Stimulated activated naive CD8-positive, alpha-beta T cell treated with anti-CD3 and anti-CD28 coated beads, Interleukin-15, Interleukin-2, amounts not matched to agents 100 U/mL and 50 U/mL, for 24 hours (primary cell): ENCODE results near the gene PARK7.

ENCODE experiments used
- ATAC-seq: fragments of 150-1000 bp; cut with Tn5 transposase; one replicate; pipeline ENCODE4 v1.10.0; 2021
- DNase-seq: peaks from one replicate; pipeline ENCODE4 v3.0.0; 2021

PARK7 gene

DNA sequence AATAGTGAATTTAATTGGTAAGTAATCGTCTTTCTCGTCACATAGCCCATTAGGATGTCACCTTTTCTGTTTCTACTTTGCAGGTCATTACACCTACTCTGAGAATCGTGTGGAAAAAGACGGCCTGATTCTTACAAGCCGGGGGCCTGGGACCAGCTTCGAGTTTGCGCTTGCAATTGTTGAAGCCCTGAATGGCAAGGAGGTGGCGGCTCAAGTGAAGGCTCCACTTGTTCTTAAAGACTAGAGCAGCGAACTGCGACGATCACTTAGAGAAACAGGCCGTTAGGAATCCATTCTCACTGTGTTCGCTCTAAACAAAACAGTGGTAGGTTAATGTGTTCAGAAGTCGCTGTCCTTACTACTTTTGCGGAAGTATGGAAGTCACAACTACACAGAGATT is 23.3 kb downstream of the PARK7 start:
- ATAC-seq (no peak), DNase-seq (no peak)

DNA sequence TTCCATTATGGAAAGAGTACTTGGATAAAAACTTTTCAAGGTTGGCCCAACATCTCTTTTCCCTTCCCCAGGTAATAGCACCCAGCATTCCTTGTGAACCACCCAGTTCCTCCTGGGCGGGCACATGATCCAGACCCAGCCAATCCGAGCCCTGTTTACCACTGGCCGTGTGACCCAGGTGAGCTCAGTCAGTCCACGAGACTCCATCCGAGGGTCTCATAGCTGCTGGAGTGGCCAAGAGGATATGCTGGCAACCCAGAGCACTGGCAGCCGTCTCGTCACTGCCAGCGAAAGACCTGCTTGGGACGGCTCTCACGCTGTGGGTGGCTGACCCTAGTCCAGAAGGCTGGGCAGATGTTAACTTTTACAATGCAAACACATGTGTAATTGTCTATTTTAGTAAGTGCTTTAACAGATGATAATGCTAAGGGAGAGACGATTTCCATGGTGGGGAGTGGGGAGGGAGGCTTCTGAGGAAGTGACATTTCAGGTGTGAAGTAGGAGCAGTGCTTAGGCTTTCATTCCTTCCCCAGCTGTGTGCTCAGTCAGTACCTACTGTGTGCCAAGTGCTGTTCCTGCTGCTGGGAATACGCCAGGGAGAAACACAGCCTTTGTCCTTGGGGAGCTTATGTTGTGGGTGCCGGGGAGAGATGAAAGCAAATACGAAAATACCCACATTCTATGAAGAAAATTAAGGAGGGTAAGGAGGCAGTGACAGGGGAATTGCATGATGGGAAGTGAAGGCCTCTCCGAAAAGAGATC is 24.5 kb downstream of the PARK7 start:
- no peak for ATAC-seq
- no peak for DNase-seq

GRCh38 chr1:7987528-7987927 is 26.0 kb downstream of the PARK7 start:
- DNase-seq (no peak), ATAC-seq (no peak)

GRCh38 chr1:7988576-7988975 is 27.1 kb downstream of the PARK7 start:
- DNase-seq: no peak

GRCh38 chr1:7989762-7990428 is 28.4 kb downstream of the PARK7 start:
- DNase-seq (no peak), ATAC-seq (no peak)

More at GRCh38 chr1:7988576-7988975, 27.1 kb downstream of the PARK7 start:
- ATAC-seq: no peak

DNA sequence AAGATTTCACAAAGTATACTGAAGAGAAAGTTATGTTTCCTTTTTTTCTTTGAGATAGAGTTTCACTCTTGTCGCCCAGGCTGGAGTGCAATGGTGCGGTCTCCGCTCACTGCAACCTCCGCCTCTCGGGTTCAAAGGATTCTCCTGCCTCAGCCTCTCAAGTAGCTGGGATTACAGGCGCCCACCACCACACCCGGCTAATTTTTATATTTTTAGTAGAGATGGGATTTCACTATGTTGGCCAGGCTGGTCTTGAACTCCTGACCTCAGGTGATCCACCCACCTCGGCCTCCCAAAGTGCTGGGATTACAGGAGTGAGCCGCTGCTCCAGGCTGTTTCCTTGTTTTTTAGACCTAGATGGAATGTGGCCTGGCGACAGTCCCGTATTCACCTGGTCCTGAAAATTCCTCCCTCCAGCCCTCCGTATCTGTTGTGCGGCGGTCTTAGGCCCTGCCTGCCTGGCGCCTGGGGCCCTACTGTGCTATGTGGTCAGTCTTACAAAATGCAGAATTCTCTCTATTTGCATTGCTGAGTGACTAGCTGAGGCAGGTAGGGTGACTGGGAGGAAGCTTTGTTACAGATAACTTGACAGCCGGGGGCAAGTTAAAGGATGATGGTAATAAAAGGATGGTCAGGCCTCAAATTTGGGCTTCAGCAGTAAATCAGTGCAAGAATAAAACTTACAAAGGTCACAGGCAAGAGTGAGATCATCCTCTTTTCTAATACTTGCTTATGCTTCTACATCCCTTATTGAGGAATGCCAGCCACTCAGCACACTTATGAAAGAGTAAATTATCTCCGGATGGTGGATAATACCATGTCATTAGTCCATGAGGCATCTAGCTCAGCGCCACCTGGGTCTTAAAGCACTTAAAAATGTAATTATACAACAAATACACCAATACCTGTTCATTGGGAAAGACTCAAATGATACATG is 30.3 kb downstream of the PARK7 start:
- DNase-seq (no peak), ATAC-seq (no peak)

DNA sequence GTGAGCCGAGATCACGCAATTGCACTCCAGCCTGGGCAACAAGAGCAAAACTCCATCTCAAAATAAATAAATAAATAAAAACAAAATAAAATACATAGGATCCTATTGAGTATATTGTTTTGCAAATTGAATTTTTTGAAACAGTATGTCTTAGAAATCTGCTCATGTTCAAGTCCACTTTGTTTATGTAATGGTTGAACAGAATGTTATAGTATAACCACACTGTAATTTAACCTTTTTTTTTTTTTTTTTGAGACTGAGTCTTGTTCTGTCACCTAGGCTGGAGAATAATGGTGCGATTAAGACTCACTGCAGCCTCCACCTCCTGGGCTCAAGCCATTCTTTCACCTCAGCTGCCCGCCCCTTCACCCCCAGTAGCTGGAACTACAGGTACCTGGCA is 31.4 kb downstream of the PARK7 start:
- no peak for ATAC-seq

DNA sequence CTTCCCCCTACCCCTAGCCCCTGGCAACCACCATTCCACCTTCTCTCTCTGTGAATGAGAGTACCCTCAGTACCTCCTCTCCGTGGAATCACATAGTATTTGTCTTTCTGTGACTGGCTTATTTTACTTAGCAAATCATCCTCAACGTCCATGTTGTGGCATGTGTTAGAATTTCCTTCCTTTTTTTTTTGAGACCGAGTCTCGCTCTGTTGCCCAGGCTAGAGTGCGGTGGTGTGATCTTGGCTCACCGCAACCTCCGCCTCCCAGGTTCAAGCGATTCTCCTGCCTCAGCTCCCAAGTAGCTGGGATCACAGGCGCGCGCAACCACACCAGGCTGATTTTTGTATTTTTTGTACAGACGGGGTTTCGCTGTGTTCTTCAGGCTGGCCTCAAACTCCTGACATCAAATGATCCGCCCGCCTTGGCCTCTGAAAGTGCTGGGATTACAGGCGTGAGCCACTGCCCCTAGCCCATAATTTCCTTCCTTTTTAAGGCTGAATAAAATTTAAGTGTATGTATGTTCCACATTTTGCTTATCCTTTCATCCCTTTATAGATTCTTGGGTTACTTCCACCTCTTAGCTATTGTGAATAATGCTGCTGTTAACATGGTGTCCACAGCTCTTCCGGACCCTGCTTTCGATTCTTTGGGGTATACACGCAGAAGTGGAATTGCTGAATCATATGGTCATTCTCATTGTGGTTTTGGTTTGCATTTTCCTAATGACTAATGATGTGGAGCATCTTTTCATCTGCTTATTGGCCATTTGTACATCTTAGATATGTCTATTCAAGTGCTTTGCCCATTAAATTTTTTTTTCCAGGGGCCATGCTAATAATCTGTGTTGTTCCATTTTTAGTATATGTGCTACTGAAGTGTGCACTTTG is 32.3 kb downstream of the PARK7 start:
- no peak for DNase-seq
- ATAC-seq: no peak

More for the DNA sequence above, 31.4 kb downstream of the PARK7 start:
- DNase-seq: no peak

DNA sequence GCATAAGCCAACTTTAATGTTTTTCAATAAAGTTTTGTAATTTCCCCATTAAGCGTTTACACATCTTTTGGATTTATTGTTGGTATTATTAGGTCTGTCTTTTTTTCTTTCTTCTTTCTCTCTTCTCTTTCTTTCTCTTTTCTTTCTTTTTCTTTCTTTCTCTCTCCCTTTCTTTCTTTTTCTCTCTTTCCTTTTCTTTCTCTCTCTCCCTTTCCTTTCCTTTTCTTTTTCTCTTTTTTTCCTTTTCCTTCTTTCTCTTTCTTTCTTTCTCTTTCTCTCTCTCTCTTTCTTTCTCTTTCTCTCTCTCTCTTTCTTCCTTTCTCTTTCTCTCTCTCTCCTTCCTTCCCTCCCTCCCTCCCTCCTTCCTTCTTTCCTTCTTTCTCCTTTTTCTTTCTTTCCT is 33.3 kb downstream of the PARK7 start:
- DNase-seq (no peak), ATAC-seq (no peak)

DNA sequence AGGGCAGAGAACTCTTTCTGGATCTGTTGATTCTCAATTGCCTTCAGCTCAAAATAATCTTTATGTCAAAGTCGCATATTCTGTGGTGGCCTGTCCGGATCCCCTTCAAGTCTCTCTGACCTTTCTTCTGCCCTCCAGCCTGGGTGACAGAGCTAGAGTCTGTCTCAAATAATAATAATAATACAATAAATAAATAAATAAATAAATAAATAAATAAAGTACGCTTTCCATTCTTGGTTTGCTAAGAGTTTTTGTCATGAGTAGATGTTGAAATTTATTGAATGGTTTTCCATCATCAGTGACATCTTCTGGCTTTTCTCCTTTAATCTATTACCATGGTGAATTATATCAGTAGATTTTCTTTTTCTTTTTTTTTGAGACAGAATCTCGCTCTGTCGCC is 33.9 kb downstream of the PARK7 start:
- DNase-seq (no peak), ATAC-seq (no peak)

DNA sequence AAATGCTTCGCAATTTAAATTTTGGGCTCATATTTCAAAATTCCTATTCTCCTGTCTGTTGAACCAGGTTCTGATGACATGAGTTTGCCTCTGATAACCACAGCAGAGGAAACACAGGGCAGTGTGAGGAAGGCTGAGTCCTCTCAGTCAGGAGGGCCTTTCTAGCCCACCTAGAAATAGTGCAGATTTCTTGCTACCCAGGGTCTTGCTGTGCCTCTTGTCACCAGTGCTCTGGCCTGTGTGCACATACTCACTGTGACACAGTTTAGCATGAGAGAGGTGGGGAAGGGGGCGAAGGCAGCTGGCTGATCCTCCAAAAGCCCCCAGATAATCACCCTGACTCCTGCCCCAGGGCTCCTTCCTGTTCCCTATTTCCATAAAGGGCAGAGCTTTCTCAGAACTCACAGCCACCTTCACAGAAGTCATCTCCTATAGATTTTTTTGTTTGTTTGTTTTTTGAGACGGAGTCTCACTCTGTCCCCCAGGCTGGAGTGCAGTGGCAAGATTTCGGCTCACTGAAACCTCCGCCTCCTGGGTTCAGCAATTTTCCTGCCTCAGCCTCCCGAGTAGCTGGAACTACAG is 40.9 kb downstream of the PARK7 start:
- DNase-seq (no peak), ATAC-seq (no peak)

DNA sequence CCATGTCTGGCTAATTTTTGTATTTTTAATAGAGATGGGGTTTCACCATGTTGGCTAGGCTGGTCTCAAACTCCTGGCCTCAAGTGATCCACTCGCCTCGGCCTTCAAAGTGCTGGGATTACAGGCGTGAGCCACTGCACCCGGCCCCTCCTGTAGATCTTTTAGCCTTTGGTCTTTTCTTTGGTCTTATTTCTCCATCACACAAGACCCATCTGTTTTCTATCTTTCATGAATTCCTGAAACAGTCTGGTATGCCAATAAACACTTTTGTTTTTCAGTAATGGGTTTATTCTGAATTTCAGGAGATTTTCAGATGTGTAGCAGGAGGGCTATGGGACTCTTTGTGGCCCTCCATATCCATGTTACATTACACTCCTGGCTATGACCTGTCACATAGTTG is 41.4 kb downstream of the PARK7 start:
- DNase-seq (no peak), ATAC-seq (no peak)

DNA sequence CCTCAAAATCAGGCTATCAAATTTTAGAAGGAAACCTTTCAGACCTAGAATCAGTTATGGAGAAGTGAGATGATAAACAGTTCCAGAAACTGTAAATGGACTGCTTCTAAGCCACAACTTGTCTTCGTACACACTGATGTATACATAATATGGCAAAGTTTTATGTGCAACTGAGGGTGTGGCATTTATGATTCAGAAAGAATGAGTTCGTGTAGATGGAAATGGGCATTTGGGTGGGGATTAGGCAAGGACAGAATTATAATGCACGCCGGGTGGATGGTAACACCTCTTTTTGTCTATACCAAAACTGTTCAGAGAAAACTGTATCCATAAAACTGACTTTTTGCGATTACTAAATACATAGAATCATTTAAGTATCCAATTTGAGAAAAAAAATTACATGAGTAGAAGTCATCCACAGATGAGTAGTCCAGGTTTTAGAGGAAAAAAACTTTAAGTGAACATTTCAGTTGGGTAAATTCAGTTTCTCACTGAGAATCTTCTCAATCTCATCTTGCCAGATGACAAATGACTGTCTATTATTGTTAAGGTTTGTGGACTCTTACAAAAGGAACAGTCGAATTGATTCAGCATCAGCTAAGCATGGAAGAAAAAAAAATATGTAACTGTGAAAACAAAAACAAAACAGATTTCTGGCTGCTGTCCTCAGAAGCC is 42.1 kb downstream of the PARK7 start:
- no peak for DNase-seq
- no peak for ATAC-seq

GRCh38 chr1:8004113-8004802 is 42.7 kb downstream of the PARK7 start:
- ATAC-seq: no peak
- DNase-seq: no peak

GRCh38 chr1:8004803-8005573 is 43.5 kb downstream of the PARK7 start:
- DNase-seq: no peak
- no peak for ATAC-seq

- ATAC-seq (no peak), DNase-seq (no peak)
Observed at GRCh38 chr1:8006037-8006963, 44.8 kb downstream of the PARK7 start.

GRCh38 chr1:8009043-8010002 is 47.8 kb downstream of the PARK7 start:
- DNase-seq (no peak), ATAC-seq (no peak)
